ENCODE data around the gene EIPR1. TPM values are rescaled to one million over a fixed set of nuclear protein-coding genes. Genes with fewer than 3 reads are reported as not detected.

Gene EIPR1
- total RNA-seq = 10 to 100 TPM; 39.1 to 42.7 TPM

- CTCF ChIA-PET = interaction anchor here (2.0 kb wide), 1 partner anchor 155 kb away, joined by 4 read pairs; no protein-coding TSS in a partner anchor
- POLR2A ChIA-PET = interaction anchor here (0.6 to 1.9 kb wide), 4 partner anchors 155 to 274 kb away, joined by 3 to 8 read pairs (median 4); partner anchors contain the start of gene RNASEH1
These were observed at the start of gene EIPR1 for GRCh38 chr2:3377612-3378432. EIPR1 (minus strand) TSS chr2:3377818; CDS start chr2:3377689, 129 bp downstream.

GRCh38 chr2:3427272-3427671 is 49.7 kb upstream of the EIPR1 start:
- POLR2A ChIA-PET = no interaction called here
- CTCF ChIA-PET = no interaction called here

- CTCF ChIA-PET = interaction anchor here (1.1 kb wide), 1 partner anchor 225 kb away, joined by 3 read pairs; no protein-coding TSS in a partner anchor
- POLR2A ChIA-PET = no interaction called here
These were observed 49.0 kb upstream of the EIPR1 start for GRCh38 chr2:3426615-3427014.

GRCh38 chr2:3424171-3424795 is 46.7 kb upstream of the EIPR1 start:
- ChIA-PET POLR2A (interaction anchor here (1.2 kb wide), 1 partner anchor 228 kb away, joined by 3 read pairs; no protein-coding TSS in a partner anchor), CTCF (interaction anchor here (0.9 to 2.5 kb wide), 10 partner anchors 9 to 228 kb away, joined by 3 to 19 read pairs (median 3); no protein-coding TSS in a partner anchor)

GRCh38 chr2:3423492-3424170 is 46.0 kb upstream of the EIPR1 start:
- CTCF ChIA-PET = interaction anchor here (0.9 to 2.5 kb wide), 11 partner anchors 10 to 232 kb away, joined by 3 to 19 read pairs (median 3); no protein-coding TSS in a partner anchor
- POLR2A ChIA-PET = interaction anchor here (1.2 kb wide), 1 partner anchor 229 kb away, joined by 3 read pairs; no protein-coding TSS in a partner anchor

- CTCF ChIA-PET = interaction anchor here (0.8 to 2.5 kb wide), 2 partner anchors 12 to 230 kb away, joined by 3 to 19 read pairs; no protein-coding TSS in a partner anchor
- POLR2A ChIA-PET = no interaction called here
These were observed 44.7 kb upstream of the EIPR1 start for GRCh38 chr2:3422161-3422779.

GRCh38 chr2:3421580-3421979 is 44.0 kb upstream of the EIPR1 start:
- CTCF ChIA-PET = no interaction called here
- POLR2A ChIA-PET = no interaction called here

GRCh38 chr2:3420769-3421397 is 43.3 kb upstream of the EIPR1 start:
- CTCF ChIA-PET = interaction anchor here (0.6 kb wide), 1 partner anchor 18 kb away, joined by 3 read pairs; no protein-coding TSS in a partner anchor
- POLR2A ChIA-PET = no interaction called here

- POLR2A ChIA-PET = no interaction called here
- CTCF ChIA-PET = interaction anchor here (0.6 kb wide), 1 partner anchor 18 kb away, joined by 3 read pairs; no protein-coding TSS in a partner anchor
These were observed 42.6 kb upstream of the EIPR1 start for GRCh38 chr2:3420076-3420768.

- POLR2A ChIA-PET = no interaction called here
- CTCF ChIA-PET = no interaction called here
These were observed 41.3 kb upstream of the EIPR1 start for GRCh38 chr2:3418766-3419404.

- POLR2A ChIA-PET = no interaction called here
- CTCF ChIA-PET = interaction anchor here (0.9 kb wide), 1 partner anchor 10 kb away, joined by 3 read pairs; no protein-coding TSS in a partner anchor
These were observed 36.7 kb upstream of the EIPR1 start for GRCh38 chr2:3414133-3414860.

- POLR2A ChIA-PET = no interaction called here
- CTCF ChIA-PET = interaction anchor here (0.9 kb wide), 1 partner anchor 11 kb away, joined by 3 read pairs; no protein-coding TSS in a partner anchor
These were observed 36.1 kb upstream of the EIPR1 start for GRCh38 chr2:3413697-3414096.

- CTCF ChIA-PET = no interaction called here
- POLR2A ChIA-PET = no interaction called here
These were observed 33.5 kb upstream of the EIPR1 start for GRCh38 chr2:3411103-3411502.

GRCh38 chr2:3409627-3410170 is 32.1 kb upstream of the EIPR1 start:
- POLR2A ChIA-PET = no interaction called here

GRCh38 chr2:3408781-3409180 is 31.2 kb upstream of the EIPR1 start:
- POLR2A ChIA-PET = no interaction called here
- CTCF ChIA-PET = interaction anchor here (1.1 kb wide), 1 partner anchor 15 kb away, joined by 3 read pairs; no protein-coding TSS in a partner anchor

More at GRCh38 chr2:3409627-3410170, 32.1 kb upstream of the EIPR1 start:
- CTCF ChIA-PET = no interaction called here

GRCh38 chr2:3406501-3406900 is 28.9 kb upstream of the EIPR1 start:
- POLR2A ChIA-PET = no interaction called here
- CTCF ChIA-PET = no interaction called here

GRCh38 chr2:3405876-3406275 is 28.3 kb upstream of the EIPR1 start:
- ChIA-PET CTCF (no interaction called here), POLR2A (no interaction called here)
